GM23338 (cell line): ENCODE results near the gene EPX. TPM values are rescaled to one million over a fixed set of nuclear protein-coding genes. Genes with fewer than 3 reads are reported as not detected.
"Not testable (repeated sequence)": the region's sequence is repeated elsewhere in the genome, so short reads cannot be mapped to it uniquely, and the experiment has no call there.

Experiments used
- ATAC-seq: fragments of 200-7000 bp; cut with Tn5 transposase; 3 replicates; pipeline ENCODE4 v1.9.1; 2020
- DNase-seq: peaks from one replicate; pipeline ENCODE4 v3.0.0-alpha.2; 2015; ENCODE audit warnings: low spot score
- H2AFZ ChIP-seq: fragments of 200-600 bp; sonication (generic); 2 replicates; pipeline ENCODE4 v1.8.0; 2016; ENCODE audit warnings: antibody characterized with exemption, mild to moderate bottlenecking, moderate library complexity
- H3F3A ChIP-seq: fragments of 200-600 bp; sonication (generic); replicated peaks from 2 replicates; pipeline ENCODE4 v1.8.0; 2017; ENCODE audit warnings: antibody characterized with exemption, mixed run types, low read depth
- H3K27ac ChIP-seq: fragments of 200-600 bp; sonication (generic); 2 replicates; pipeline ENCODE4 v1.6.1; 2016; ENCODE audit warnings: low read depth
- H3K27me3 ChIP-seq: fragments of 200-600 bp; sonication (generic); 2 replicates; pipeline ENCODE4 v1.8.0; 2016; ENCODE audit warnings: mild to moderate bottlenecking, mixed run types, moderate library complexity; ENCODE audit not compliant: insufficient read depth
- H3K36me3 ChIP-seq: fragments of 200-600 bp; sonication (generic); 2 replicates; pipeline ENCODE4 v1.8.0; 2016; ENCODE audit warnings: mild to moderate bottlenecking; ENCODE audit not compliant: insufficient read depth
- H3K4me1 ChIP-seq: fragments of 200-600 bp; sonication (generic); 2 replicates; pipeline ENCODE4 v1.8.0; 2016; ENCODE audit warnings: mild to moderate bottlenecking, moderate library complexity; ENCODE audit not compliant: insufficient read depth
- H3K4me2 ChIP-seq: fragments of 200-600 bp; sonication (generic); 2 replicates; pipeline ENCODE4 v1.7.1; 2017; ENCODE audit warnings: mixed run types
- H3K4me3 ChIP-seq: fragments of 200-600 bp; sonication (generic); 2 replicates; pipeline ENCODE4 v1.6.1; 2016; ENCODE audit warnings: mixed run types
- H3K79me2 ChIP-seq: fragments of 200-600 bp; sonication (generic); replicated peaks from 2 replicates; pipeline ENCODE4 v1.8.0; 2017; ENCODE audit warnings: mild to moderate bottlenecking; ENCODE audit not compliant: insufficient read depth
- H3K9me2 ChIP-seq: fragments of 200-600 bp; sonication (generic); 2 replicates; pipeline ENCODE4 v1.8.0; 2017; ENCODE audit not compliant: insufficient read depth
- H4K20me1 ChIP-seq: fragments of 200-600 bp; sonication (generic); replicated peaks from 2 replicates; pipeline ENCODE4 v1.8.0; 2017; ENCODE audit warnings: mild to moderate bottlenecking; ENCODE audit not compliant: insufficient read depth
- H3K27ac Mint-ChIP-seq: 2 replicates; pipeline ENCODE4 v1.8.0; 2020; ENCODE audit warnings: inconsistent platforms, mild to moderate bottlenecking, moderate library complexity, mixed read lengths
- H3K27me3 Mint-ChIP-seq: 3 replicates; pipeline ENCODE4 v1.8.0; 2022; ENCODE audit warnings: low read depth, mild to moderate bottlenecking, moderate library complexity, mixed read lengths, inconsistent platforms; ENCODE audit not compliant: insufficient read depth, poor library complexity
- H3K36me3 Mint-ChIP-seq: 3 replicates; pipeline ENCODE4 v1.8.0; 2021; ENCODE audit warnings: low read depth, mild to moderate bottlenecking, inconsistent platforms, moderate library complexity, mixed read lengths
- H3K4me1 Mint-ChIP-seq: 3 replicates; pipeline ENCODE4 v1.8.0; 2020; ENCODE audit warnings: mild to moderate bottlenecking, inconsistent platforms, mixed read lengths
- H3K4me3 Mint-ChIP-seq: 3 replicates; pipeline ENCODE4 v1.8.0; 2021; ENCODE audit warnings: moderate library complexity, mild to moderate bottlenecking, inconsistent platforms, mixed read lengths
- H3K9me3 Mint-ChIP-seq: 3 replicates; pipeline ENCODE4 v1.8.0; 2020; ENCODE audit warnings: moderate library complexity, mild to moderate bottlenecking, inconsistent platforms, mixed read lengths
- CREB1 ChIP-seq: fragments of 250-450 bp; sonication (Bioruptor Pico); IDR thresholded peaks from 2 replicates; pipeline ENCODE4 v1.5.0; 2020; ENCODE audit warnings: low read depth, mild to moderate bottlenecking, moderate library complexity
- CTCF ChIP-seq, 2 experiments: fragments of 200-600 bp in 1 of 2; sonication (generic) in 1 of 2; conservative IDR thresholded peaks; 2 replicates each; pipeline versions ENCODE4 v1.5.1 to v1.6.1; 2016 to 2017; ENCODE audit warnings: antibody characterized with exemption in 2 of 2, low read depth in 2 of 2, mild to moderate bottlenecking in 2 of 2, moderate library complexity in 1 of 2
- ETS1 ChIP-seq: IDR thresholded peaks from 2 replicates; pipeline ENCODE4 v1.6.1; 2016; ENCODE audit warnings: antibody characterized with exemption
- JUNB ChIP-seq: IDR thresholded peaks from one replicate; pipeline ENCODE4 v1.6.1; 2016; ENCODE audit warnings: antibody characterized with exemption; ENCODE audit not compliant: unreplicated experiment
- STAT1 ChIP-seq: IDR thresholded peaks from one replicate; pipeline ENCODE4 v1.6.1; 2016; ENCODE audit warnings: antibody characterized with exemption; ENCODE audit not compliant: unreplicated experiment
- ZNF114 ChIP-seq: fragments of 250-450 bp; sonication (Bioruptor Pico); IDR thresholded peaks from 2 replicates; pipeline ENCODE4 v1.5.0; 2020; ENCODE audit warnings: mild to moderate bottlenecking, moderate library complexity
- long read RNA-seq: library from polyadenylated mRNA; unstranded; transcript quantifications from one replicate; pipeline ENCODE4 v2.0.0, GENCODE V29; 2020; ENCODE audit not compliant: unreplicated experiment
- polyA plus RNA-seq: library from polyadenylated mRNA; unstranded; fragments of >200 nt; fragmentation: Nextera tagmentation; extraction: Ambion mirVana; gene quantifications from 2 replicates; pipeline ENCODE4 v1.2.1, GENCODE V29; 2016
- total RNA-seq: library from RNA; depleted of rRNA; stranded (reverse); fragments of >200 nt; shearing (Covaris generic); gene quantifications from 2 replicates; pipeline ENCODE4 v1.2.3, GENCODE V29; 2014; rRNA removed

EPX gene
- 0.10 TPM in 1 of 2 replicates, not detected in the other for total RNA-seq
- polyA plus RNA-seq = not detected in 2 replicates
- long read RNA-seq, partial matches to known transcripts = 0 of 2 reads
- long read RNA-seq, other reads (novel, unspliced or antisense) = 2 of 2 reads

- no peak within 1 kb of the TSS for H3K4me2 ChIP-seq
- H3K36me3 Mint-ChIP-seq = no peaks in the 10 kb centered on the region
- H2AFZ ChIP-seq = no peak within 1 kb of the TSS
- no peaks in the 10 kb centered on the region for H3K4me1 Mint-ChIP-seq
- no peak within 1 kb of the TSS for H3K4me3 ChIP-seq
- no peak within 1 kb of the TSS for H3K27ac Mint-ChIP-seq
- no peak within 1 kb of the TSS for H3K4me3 Mint-ChIP-seq
- no peaks in the 10 kb centered on the region for H3K9me3 Mint-ChIP-seq
- ATAC-seq (no peak), DNase-seq (no peak)
- H3K9me2 ChIP-seq = no peaks in the 10 kb centered on the region
- no peak for TF ChIP-seq STAT1
- H3F3A ChIP-seq = no peaks in the 10 kb centered on the region
- H3K27me3 Mint-ChIP-seq = peaks cover 16% of the 10 kb centered on the region
- no peak within 1 kb of the TSS for H3K27ac ChIP-seq
- no peaks in the 10 kb centered on the region for H3K27me3 ChIP-seq
- no peaks in the 10 kb centered on the region for H3K79me2 ChIP-seq
- H3K4me1 ChIP-seq = no peaks in the 10 kb centered on the region
- H3K36me3 ChIP-seq = no peaks in the 10 kb centered on the region
- no peaks in the 10 kb centered on the region for H4K20me1 ChIP-seq
Measured at GRCh38 chr17:58192612-58193011, at the start of gene EPX. Gene EPX (plus strand): TSS chr17:58192726. CDS start chr17:58192847, 121 bp downstream.

- not testable (repeated sequence) for DNase-seq, H3K27ac ChIP-seq, H3K4me2 ChIP-seq, H3K27me3 Mint-ChIP-seq, H3K4me1 Mint-ChIP-seq, H3K36me3 Mint-ChIP-seq, H3K79me2 ChIP-seq, ATAC-seq, H3K4me3 ChIP-seq, H3K27ac Mint-ChIP-seq, H3K36me3 ChIP-seq, H2AFZ ChIP-seq, H3K27me3 ChIP-seq, H3F3A ChIP-seq, H3K4me3 Mint-ChIP-seq, H3K4me1 ChIP-seq, H4K20me1 ChIP-seq, H3K9me2 ChIP-seq
- peaks cover 27% of the 10 kb centered on the region for H3K9me3 Mint-ChIP-seq
Measured at GRCh38 chr17:58143335-58143734, 49.2 kb upstream of the EPX start.

GRCh38 chr17:58144801-58145200 lies 47.7 kb upstream of the EPX start:
- no peaks in the 10 kb centered on the region for H3K4me1 ChIP-seq
- no peaks in the 10 kb centered on the region for H3K27me3 ChIP-seq
- ATAC-seq (no peak), DNase-seq (no peak)
- Mint-ChIP-seq H3K27me3 (peaks cover 3% of the 10 kb centered on the region), H3K9me3 (peaks cover 27% of the 10 kb centered on the region), H3K4me1 (peaks cover 3% of the 10 kb centered on the region; the same call in 2 of the 3 replicates), H3K36me3 (peaks cover 4% of the 10 kb centered on the region; the same call in 2 of the 3 replicates), H3K27ac (no peak overlapping the region), H3K4me3 (no peak overlapping the region)
- no peak overlapping the region for H3K27ac ChIP-seq
- H3F3A ChIP-seq = no peaks in the 10 kb centered on the region
- no peaks in the 10 kb centered on the region for H3K9me2 ChIP-seq
- no peaks in the 10 kb centered on the region for H3K36me3 ChIP-seq
- H3K4me2 ChIP-seq = no peak overlapping the region
- H2AFZ ChIP-seq = no peak overlapping the region
- TF ChIP-seq CTCF (conservative IDR thresholded peaks at IDR 0.05; ENCODE audit: low read depth in 2 of 2) = no peak
- no peak for TF ChIP-seq CREB1 (CRISPR knock-in tag)
- TF ChIP-seq ETS1 = no peak
- no peak for TF ChIP-seq JUNB
- TF ChIP-seq ZNF114 (CRISPR knock-in tag) = no peak
- H3K79me2 ChIP-seq = no peaks in the 10 kb centered on the region
- no peak overlapping the region for H3K4me3 ChIP-seq
- no peaks in the 10 kb centered on the region for H4K20me1 ChIP-seq
